Activated T-helper 1 cell treated with anti-CD3 and anti-CD28 coated beads, Interleukin-2, amount 50 U/mL, for 16 hours (primary cell): ENCODE measurements around the gene CA5A.

Experiments used
- DNase-seq, 2 donors: peaks; one replicate each; pipeline ENCODE4 v3.0.0-alpha.2; 2020; ENCODE audit warnings: low read depth in 1 of 2, low spot score in 1 of 2

CA5A gene

DNA sequence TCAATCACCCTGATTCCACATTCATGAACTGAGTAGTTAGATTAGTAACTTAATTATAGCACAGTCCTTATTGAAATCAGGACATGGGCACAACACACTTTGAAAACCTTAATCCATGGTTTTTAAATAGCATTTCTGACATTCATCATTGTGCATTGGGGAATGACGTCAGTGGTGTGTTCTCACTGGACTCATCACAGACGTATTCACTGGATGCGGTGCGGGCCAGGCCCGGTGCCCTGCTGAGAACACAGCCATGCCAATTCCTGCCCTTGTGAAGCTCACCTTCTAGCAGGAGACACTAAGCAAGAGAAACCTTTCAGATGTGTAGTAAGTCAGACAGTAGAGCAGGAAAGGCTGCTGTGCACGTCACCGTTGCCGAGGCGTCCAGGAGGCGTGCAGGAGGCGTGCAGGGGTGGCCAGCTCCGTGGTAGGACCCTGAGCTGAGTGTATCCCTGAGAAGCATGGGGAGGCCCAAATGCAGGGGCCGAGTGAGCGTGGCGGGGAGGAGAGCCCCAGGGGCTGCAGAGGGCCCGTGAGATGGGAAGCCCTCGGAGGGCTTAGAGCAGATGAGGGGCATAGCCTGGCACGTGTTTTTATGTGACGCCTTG, 27.8 kb upstream of the CA5A start:
- no peak for DNase-seq

DNA sequence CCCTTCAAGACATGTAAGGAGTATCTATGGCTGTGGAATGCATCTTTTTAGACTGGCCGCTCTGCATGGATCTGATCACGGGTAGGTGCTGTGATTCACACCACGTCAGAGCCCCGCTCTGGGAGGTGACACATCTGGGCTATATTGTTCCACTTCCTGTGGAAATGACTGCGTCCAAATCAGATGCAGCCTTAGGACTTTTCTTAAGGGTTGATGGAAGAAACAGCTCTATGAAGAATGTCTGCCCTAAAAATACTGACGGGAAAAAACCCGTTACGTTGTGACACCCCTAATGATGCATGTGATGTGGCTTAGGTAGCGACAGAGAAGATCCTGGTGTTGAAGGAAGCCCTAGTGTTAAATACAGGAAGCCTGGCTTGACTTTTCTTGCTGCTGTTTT, 27.1 kb upstream of the CA5A start:
- DNase-seq: peak; percentile 16 to 44

GRCh38 chr16:87961623-87962022, 25.3 kb upstream of the CA5A start:
- no peak for DNase-seq

DNA sequence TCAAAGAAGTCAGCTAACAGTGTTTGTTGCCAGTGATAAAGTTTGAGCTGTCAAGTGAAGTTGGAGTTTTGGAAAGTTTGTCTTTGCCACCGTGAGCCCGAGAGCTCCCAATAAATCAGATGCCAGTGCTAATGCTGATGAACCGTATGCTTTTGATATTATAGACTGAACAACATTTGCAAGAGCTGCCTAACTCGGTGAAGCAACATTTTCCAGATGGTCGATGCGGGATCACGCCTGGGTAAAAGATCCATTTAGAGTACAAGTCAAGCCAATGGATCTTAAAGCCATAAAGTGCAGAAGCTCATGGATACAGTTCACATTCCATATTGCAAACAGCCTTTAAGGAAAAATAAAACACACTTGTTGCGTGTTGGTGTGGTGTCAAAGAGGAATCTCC, 24.5 kb upstream of the CA5A start:
- no peak for DNase-seq

GRCh38 chr16:87960296-87960695, 24.0 kb upstream of the CA5A start:
- no peak for DNase-seq

GRCh38 chr16:87959391-87959990, 23.2 kb upstream of the CA5A start:
- DNase-seq: no peak

GRCh38 chr16:87958632-87959031, 22.3 kb upstream of the CA5A start:
- DNase-seq: no peak

GRCh38 chr16:87957296-87958094, 21.2 kb upstream of the CA5A start:
- no peak for DNase-seq

DNA sequence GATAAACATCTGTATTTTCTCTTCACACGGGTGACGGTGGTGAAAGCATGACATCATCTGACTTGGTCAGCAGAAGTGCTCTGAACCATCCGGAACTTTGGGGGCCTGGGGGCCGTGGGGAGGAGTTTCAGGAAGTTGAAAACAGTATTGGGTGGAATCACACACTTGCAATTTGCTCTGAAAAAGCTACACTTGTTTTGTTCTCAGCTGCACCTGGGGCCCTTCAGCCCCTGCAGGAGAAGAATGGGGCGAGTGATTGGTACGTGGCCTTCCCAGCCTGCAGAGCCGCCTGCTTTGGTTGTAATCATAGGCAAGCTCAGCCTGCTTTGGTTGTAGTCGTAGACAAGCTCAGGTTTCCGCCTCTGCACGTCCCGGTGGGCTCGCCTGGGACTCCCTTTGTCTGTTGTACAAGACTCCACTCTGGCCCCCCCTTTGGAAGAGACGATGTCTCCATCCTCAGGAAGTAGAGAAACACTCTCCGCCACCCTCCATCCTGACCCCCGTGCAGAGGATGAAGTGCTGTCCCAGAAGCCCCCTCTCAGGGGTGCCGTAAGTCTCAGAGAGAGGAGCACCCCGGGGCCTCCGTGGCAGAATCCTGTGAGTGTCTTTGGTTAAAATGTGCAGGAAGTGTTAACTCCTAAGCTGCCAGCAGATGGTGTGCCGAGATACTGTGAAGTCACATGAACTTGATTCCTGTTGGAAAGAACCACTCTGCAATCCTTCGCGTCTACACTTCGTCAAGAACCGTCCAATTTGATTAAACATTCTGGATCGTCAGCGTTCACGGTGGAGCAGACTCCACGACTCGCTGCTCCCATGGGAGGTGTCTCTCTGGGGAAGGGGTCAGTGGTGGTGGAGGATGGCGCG, 20.3 kb upstream of the CA5A start:
- DNase-seq: peak; percentile 18 to 60

DNA sequence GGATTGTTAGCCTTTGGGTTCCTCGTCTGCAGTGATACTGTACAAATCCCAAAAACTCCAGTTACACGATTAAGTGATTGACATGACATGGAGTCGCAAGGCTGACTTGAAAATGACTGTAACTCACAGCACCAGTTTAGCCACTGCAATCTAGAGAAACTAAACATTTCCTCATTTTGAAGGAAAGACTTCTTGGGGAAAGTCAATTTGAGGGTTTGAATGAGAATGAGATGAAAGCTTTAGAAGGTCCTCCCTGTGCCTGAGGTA, 19.7 kb upstream of the CA5A start:
- no peak for DNase-seq

- DNase-seq: no peak
Observed at GRCh38 chr16:87955302-87956097, 19.2 kb upstream of the CA5A start.

DNA sequence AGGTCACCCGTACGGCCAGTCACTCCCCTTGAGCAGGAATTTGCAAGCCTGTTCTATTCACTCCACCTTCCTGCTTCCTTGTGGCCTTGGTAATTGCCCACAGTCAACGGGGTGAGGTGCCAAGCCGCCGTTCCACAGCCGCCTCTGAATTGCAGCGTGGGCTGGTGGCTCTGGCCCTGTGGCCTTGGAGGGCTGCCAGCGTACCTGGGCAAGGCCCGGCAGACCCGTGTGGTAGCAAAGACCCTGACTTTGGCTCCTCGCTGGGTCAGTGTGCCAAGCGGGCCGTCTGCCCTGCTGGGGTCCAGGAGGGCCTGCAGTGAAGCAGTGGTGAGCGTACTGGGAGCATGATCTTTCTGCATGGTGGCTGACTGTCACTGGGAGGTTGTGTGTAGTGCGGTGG, 18.5 kb upstream of the CA5A start:
- no peak for DNase-seq

DNA sequence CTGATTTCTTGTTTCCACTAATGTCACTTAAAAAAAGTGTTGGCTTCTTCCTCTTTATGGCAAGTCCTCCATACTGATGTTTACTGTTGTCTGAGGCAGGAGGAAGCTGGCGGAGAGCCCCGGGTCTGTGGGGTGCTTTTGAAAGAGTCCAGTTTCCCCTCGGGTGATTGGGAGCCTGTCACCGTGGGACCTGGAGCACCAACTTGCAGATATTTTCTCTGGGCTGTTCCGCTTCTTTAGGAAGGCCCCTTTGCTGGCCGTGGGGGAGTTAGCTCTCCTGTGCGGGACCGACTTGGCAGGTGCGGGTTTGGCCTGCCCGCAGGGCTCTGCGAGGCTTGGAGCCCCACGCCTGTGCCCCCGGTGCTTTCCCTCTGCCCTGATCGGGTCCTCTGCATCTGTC, 18.0 kb upstream of the CA5A start:
- no peak for DNase-seq

DNA sequence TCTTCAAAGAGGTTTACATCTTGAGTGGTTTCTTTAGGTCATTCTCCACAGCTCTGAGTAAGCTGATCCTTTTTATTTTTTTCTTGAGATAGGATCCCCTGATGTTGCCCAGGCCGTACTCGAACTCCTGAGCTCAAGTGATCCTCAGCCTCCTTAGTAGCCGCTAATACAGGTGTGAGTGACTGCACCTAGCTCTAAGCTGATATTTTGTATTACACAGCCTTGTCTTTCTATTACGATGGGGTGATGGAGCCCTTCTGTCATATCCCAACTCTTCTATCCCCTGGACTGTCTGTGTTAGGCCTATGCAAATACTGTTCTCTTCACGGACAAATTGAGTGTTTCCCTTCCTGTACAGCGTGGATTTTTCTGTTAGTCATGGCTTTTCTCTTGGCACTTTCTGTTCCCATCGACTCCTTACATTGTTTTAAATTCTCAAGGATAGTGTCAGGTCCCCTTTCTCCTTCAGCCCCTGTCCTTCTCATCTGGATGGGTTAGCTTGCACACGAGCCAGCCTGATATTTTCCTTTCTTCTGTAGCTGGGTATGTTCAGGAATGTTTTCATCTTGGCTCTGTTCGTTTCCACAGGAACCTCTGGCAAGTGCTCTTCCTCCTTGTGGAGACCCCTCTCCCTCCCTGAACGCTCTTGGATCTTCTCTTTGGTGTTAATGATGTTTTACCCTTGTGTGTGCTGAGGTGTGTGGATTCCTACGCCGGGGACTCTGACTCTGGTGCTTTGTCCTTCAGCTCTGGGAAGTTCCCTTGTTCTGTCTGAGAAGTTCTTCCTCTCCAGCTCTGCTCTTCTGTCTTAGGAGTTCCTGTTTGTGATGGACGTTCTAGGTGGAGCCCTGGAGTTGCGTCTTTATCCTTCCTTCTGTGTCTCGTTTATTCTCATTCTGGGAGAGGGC, 17.2 kb upstream of the CA5A start:
- no peak for DNase-seq

- DNase-seq: no peak
Observed at GRCh38 chr16:87952751-87953150, 16.4 kb upstream of the CA5A start.

- no peak for DNase-seq
Observed at GRCh38 chr16:87951552-87952538, 15.5 kb upstream of the CA5A start.

DNA sequence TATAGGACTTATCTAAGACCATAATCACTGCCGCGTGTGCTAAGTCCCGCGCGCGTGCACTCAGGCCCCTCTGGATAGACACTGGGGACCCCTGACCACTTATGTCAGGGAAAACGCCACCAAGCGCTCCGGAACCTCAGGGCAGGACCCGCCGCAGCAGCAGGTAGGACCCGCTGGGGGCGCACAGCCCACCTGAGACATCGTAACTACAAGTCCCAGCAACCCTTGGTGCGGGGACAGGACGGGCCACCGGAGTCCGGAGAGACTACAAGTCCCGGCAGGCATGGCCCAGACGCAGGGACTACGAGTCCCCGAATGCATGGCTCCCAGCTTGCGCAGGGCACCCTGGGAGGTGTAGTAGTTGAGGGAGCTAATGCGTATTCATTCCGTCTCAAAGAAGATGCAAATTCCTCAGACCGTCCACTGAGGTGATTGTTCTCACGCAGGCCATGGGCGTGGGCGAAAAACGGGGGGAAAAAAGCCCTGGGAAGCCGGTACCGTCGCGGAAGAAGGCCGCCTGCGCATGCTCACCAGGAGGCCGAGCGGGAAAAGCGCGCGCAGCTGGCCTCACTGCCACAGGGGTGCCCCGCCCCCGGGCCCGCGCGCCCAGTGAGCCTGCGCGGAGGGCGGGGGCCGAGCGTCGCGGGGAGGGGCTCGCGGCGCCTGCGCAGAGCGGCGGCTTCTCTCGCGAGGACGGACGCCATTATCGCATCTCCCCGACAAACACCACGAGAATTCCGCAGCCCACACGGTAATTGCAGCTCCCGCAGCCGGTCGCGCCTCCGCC, 14.6 kb upstream of the CA5A start, which contains the start of gene BANP:
Gene BANP (plus strand): TSS at position 670 of the 787 bp plus-strand sequence. CDS start 23,682 bp downstream, outside the sequence.
- peak; percentile 89 to 97 for DNase-seq
